HG03045 (cell line): Measurements from ENCODE around the gene PRKAR1B.

Experiments used
- ATAC-seq: cut with Tn5 transposase; IDR thresholded peaks from one replicate; pipeline ENCODE4 v1.9.1; 2021; ENCODE audit warnings: mild to moderate bottlenecking, moderate library complexity; ENCODE audit not compliant: unreplicated experiment

The PRKAR1B gene

DNA sequence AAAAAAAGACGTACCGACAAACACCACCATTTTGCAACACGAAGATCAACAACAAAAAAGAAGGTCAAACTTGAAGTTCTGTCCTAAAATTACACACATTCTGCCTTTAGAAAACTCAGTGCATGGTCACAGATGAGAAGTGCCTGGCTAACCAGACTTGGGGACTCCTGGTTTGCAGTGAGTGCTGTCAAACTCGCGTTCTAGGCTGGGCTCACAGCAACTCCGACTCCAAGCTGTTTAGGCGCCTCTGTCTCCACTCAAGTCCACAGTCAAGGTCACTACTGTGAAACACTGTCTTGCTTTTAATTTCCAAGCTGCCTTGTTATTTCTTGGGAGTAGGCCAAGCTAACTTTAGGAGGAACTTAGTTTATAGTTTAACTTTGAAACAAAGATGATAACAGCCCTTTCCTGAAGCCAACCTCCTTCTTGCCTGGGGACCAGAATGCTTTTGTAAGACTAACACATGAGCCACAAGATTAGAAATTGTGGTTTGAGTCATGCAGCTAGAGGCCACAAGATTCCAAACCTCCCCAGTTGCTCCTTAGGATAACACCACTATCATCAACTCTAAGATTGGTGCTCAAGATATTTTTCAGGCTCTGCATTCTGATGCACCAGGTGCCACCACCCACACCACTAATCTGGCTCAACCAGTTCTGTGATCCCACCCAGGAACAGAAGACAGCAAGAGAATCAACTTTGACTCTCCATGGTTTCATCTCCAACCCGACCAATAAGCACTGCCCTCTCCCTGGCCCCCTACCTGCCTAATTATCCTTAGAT is 1.7 kb downstream of the PRKAR1B start:
- ATAC-seq, result no peak

DNA sequence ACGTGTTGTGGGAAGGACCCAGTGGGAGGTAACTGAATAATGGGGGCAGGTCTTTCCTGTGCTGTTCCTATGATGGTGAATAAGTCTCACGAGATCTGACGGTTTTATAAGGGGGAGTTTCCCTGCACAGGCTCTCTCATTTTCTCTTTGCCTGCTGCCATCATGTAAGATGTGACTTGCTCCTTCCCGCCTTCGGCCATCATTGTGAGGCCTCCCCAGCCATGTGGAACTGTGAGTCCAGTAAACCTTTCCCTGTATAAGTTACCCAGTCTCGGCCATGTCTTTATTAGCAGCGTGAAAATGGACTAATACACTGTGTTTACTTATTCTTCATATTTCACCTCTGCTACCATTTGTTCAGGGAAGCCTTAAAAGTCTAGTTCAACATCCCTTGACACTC is 2.8 kb downstream of the PRKAR1B start:
- ATAC-seq, result no peak

DNA sequence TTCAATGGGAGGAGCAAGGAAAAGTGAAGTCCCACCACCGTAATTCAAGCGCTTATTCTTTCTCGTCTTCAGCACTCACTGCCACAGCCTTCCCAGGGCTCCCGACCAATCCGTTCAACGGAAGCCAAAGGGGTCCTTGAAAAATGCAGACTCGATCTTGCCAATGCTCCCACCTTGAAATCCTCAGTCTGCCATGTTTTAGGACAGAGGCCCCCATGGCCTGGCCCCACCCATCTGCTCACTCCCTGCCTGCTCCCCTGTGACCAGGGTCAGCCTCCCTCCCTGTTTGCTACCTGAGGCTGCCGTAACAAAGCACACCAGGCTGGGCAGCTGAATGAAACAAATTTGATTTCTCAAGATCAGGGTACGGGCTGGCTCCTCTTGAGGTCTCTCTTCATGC is 3.5 kb downstream of the PRKAR1B start:
- ATAC-seq, result no peak

DNA sequence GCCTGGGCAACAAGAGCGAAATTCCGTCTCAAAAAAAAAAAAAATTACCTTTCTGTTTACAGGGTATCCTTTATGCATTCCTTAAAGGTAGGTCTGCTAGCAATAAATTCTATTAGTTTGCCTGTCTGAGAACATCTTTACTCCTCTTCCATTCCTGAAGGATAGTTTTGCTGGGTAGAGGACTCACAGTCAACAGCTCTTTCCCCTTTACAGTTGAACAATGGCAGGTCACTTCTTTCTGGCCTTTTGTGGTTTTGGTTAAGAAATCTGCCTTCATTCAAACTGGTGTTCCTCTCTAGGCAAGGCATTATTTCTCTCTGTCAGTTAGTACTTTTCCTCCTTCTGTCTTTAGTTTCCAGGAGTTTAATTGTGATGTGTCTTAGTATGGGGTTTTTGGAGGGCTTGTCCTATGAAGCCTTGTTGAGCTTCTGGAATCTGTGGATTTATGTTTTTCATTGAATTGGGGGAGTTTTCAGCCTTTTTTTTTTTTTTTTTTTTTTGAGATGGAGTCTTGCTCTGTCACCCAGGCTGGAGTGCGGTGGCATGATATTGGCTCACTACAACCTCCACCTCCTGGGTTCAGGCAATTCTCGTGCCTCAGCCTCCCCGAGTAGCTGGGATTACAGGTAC is 5.3 kb downstream of the PRKAR1B start:
- ATAC-seq, result no peak

DNA sequence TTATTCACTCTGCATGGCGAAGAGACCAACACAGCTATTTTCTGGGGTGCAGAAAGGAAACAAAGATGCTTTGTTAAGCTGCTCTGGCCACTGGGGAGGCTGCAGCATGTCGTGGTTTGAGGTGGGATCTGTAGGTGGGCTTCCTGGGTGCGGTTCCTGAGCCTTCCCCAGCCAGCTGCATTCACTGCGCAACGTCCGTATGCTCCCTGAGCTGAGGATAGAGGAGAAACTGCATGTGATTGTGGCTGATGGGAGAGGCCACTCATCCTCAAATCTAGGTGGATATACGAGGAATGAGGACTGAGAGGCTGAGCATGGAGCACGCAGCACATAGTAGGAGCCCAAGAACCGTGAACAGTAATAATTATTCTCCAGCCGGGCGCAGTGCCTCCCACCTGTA is 10.4 kb downstream of the PRKAR1B start:
- no peak for ATAC-seq

DNA sequence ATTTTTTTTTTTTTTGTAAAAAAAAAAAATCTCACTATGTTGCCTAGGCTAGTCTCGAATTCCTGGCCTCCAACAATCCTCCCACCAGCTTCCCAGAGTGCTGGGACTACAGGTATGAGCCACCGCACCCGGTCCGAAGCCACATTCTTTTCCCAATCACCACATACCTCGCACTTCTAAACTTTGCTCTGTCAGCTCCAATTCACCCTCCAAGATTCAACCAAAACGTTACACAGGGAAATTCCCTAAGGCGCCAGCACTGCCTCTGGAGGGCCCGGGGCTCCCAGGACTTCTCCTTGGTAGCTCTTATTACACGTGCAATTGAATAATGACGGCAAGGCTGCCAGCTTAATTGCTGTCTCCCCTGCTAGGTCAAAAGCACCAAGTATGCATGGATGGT is 10.9 kb downstream of the PRKAR1B start:
- no peak for ATAC-seq

DNA sequence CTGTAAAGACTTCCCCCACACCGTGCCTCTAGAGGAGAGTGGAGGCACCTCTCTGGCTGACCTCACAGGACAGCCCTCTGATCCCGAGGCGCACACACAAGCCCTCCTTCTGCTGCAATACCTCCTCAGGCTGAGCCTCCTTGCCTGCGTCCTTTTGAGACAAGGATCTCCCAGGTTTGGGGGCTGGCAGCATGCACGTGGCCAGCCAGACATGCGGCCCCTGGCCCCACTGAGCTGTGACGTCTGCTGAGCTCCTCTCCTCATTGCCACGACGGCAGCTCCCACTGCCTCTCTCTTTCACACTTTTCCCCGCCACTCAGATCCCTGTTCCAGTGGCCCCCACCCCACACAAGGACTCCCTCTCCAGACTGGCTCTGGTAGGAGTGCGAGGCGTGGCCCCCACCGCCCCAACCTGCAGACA is 12.8 kb downstream of the PRKAR1B start:
- no peak for ATAC-seq

DNA sequence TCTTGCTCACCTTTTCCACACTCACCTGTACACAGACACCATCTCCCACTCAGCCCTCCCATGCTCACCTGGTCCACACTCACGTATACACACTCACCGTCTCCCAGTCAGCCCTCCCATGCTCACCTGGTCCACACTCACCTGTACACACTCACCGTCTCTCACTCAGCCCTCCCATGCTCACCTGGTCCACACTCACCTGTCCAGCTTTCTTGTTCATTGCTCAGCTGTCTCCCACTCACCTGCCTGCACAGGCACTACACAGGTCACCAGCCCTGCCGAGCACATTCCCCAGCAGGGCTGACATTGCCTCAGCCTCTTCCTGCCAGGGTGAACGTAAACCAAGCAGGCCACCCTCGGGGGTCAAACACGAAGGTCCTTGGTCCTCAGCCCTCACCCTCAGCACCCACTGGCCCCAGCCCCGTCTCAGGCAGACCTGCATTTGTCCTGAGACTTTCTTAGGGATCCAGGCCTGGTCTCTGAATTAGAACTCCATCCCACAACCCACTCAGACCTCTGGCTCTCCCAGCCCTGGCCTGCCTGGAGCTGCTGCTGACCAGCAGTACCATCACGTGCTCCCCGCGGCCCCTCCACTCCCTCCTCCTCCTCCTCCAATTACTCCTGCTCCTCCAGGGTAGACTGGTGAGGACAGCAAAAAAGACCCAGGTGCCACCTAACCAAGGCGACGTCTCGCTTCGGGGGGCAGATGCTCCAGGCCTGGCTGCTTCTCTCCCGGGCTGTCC is 13.4 kb downstream of the PRKAR1B start:
- ATAC-seq, result no peak

DNA sequence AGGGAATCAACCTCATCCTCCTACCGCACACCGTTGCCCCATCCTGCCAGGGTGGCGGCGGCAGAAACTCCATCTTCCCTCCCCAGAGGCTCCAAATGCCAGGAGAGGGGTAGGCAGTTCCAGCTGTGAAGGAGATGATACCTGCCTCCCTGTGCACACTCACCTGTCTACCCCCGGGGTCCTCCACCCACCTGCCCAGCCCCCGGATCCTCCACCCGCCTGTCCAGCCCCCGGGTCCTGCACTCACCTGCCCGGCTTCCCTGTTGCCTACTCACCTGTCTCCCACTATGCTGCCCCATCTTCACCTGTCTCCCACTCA is 14.0 kb downstream of the PRKAR1B start:
- ATAC-seq, result no peak

DNA sequence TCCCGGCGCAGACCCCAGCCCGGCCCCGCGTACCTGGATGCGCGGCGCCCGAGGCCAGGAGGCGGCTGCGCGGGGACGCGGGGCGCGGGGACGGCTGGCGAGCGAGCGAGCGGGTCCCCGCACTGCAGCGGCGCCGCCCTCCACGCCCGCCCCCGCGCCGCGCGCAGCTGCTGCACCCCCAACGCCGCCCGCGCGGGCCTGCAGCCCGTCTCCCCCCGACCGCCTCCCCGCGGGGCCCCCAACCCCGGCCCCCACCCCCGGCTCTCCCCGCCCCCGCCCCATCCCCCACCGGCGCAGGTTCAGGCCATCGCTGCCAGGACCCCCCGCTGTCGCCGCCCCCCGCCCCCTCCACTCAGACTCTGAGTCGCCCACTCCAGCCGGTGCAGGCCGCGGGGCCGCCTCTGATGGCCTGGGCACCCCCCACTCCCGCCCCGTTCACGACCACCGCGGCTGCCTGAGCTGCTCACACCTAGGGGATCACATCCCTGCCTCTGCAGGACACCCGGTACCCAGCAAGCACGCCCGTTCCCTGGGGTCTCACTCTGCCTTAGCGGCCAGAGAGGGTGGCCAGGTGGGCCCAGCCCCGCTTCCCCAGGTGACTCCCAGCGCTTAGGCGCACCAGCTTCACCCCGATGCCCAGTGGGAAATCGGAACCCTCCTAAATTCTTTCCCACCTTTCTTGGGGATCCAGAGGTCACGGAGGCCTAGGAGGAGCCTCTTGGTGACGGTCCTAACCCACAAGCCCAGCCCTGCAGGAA is 14.5 kb downstream of the PRKAR1B start:
- no peak for ATAC-seq

DNA sequence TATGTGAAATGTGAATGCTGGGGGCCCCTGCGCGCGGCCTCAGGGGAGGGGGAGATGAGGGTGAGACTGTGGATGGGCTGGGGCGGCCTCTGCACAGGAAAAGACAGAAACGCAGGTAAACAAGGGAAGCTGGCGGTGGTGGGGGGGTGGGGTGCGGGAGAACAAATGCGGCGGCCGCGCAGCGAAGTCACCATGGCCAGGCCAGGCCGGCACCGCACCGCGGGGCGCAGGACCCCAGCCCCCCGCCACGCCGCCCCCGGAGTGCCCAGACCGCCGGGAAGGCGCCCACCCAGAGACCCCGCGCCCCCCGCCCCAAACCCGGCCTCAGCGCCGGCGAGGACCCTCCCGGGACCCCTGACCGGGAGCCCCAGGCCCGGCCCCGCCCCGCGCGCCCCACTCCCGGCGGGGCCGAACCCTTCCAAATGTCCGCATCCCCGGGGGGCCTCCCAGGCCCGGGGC is 15.1 kb downstream of the PRKAR1B start:
- no peak for ATAC-seq

DNA sequence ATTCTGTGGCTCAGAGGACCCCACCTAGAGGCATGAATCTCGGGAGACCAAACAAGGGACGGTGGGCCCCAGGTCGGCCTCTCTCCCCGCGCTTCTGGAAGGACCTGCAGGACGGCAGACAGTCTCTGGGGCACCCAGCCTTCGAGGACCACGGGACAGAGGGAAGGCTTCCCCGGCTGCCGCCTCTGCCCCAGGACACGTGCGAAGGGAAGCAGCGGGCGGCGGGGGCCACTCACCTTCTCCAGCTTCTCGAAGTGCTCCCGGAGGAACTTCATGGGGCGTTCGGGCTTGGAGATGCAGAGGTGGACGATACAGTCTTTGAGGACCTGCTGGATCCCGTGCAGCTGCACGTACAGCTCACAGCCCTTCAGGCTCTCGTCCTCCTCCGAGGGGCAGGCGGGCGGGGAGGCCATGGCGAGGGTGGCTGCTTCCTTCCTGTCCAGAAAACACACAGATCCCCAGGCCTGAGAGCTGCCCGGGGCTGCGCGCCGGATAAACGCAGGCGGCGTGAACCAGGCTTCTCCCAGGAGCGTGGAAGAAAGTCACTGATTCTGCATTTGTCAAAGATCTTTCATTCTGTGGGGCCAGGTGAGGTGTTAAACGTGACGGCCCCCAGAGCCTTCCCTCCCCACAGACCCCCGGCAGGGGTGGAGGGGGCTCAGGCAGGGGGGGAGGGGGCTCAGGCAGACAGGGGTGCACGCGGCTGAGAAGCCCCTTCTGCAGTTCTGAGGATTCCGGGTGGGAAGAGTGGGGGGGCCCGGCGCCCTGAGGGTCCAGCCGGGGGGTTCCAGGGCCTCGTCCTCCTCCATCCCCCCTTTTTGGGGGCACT is 15.8 kb downstream of the PRKAR1B start:
- ATAC-seq, result no peak

DNA sequence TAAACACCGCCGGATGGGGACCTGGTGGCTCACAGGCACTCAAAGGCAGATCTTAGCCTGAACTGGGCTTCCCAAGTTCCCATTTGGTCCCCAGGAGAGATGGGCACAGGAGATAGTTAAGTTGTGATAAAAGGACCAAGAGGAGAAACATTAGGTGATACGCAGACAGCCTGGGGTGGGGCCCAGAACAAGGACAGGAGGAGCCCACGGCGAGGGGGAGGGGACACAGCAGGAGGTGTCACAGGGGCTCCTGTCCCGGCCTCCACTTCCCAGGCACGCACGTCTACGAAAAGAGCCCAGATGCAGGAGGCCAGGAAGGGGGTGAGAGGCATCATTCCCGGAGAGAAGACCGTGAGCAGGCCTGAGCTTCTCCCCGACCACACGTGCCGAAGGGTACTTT is 16.9 kb downstream of the PRKAR1B start:
- ATAC-seq, result no peak

DNA sequence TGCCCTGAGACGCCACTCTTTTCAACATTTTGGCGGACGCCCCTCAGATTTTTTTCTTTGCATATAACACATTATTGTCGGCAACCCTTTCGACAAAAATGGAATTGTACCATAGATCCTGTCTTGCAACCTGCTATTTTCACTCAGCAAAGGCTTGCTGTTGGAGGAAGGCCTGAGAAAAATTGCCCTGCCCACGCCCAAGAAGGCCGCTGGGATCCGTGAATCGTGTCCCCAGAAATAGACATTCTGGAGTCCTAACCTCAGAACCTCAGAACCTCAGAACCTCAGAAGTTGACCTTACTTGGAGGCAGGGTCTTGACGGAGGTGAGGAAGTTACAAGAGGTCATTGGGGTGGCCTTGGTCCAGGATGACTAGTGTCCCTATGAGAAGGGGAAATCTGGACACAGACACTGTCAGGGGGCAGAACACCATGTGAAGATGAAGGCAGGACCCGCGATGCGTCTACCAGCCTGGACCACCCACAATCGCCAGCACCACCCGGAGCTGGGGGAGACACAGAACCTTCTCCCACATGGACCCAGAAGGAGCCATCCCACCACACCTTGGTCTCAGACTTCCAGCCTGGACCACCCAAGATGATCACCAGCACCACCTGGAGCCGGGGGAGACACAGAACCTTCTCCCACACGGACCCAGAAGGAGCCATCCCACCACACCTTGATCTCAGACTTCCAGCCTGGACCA is 19.6 kb downstream of the PRKAR1B start:
- no peak for ATAC-seq

DNA sequence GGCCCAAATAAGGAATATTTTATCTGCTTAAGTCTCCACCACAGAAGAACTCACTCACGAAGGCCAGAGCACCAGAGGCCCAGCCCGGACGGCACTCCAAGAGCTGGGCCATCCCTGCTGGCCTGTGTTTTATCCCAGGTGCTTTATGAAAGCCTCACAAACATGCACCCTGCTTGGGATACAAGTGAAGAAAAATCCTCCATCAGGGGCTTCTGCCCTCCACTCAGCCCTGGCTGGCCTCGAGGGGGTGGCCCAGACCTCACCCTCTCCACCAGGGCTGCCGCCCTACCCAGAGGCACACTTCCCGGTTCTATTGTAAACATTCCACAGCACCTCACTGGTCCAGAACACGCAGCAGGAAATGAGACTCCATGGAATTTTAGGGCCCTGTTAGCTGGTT is 20.4 kb downstream of the PRKAR1B start:
- ATAC-seq, result no peak

DNA sequence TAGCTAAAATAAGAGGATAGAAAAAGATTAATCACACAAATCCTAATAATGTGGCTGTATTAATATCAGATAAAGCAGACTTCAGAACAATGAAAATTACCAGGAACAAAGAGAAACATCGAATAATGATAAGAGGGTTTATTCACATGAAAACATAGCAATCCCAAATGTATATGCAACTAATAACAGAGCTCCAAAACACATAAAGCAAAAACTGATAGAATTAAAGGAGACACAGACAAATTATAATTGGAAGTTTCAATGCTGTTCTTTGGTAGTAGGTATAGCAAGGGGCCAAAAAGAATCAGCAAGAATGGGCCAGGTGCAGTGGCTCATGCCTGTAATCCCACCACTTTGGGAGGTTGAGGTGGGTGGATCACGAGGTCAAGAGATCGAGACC is 24.0 kb downstream of the PRKAR1B start:
- no peak for ATAC-seq

DNA sequence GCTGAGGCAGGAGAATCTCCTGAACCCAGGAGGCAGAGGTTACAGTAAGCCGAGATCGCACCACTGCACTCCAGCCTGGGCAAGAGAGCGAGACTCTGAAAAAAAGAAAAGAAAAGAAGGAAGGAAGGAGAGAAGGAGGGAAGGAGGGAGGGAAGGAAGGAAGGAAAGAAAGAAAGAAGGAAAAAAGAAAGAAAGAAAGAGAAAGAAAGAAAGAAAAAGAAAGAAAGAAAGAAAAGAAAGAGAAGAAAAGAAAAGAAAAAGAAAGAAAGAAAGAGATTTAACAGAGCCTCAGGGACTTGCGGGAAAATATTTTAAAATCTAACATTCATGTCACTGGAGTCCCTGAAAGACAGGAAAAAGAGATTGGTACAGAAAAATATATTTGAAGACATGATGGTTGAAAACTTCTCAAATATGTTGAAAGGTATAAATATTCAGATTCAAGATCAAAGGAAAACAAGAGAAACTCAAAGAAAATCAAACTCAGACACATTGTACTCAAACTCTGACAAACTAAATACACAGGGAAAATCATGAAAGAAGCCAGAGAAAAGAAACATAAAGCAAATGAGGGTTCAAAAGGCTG is 25.9 kb downstream of the PRKAR1B start:
- no peak for ATAC-seq

DNA sequence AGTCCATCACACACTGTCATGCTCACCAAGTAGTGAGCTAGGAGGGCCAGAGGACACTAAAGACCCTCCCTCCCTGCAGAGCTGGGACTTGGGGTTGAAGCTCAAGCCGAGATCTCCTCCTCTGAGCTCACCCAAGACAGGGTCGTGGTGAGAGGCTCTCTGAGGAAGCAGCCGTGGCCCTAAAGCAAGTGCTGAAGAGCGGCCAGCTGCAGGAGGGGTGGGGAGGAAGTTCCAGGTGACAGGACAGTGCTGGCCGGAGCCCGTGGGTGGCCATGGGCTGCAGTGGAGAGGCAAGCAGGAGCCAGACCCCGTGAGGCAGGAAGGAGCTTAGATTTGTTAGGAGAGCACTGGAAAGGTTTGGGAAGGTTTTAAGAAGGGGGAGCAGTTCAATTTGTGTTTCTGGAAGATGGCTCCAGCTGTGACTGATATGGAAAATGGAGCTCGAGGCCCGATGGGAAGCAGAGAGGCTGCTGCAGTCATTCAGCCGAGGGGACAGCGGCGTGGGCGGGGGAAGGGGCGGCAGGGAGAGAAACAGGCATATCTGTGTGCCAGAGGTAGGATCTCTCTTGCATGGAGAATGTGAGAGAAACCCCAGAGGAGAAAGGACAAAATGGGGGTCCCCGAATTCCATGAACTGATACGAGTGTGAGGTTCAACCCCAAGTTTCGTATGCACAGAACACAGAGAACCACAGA is 27.5 kb downstream of the PRKAR1B start:
- no peak for ATAC-seq
